Neural cell (in vitro differentiated cells): ENCODE measurements around the gene KLHL36. TPM values are rescaled to one million over a fixed set of nuclear protein-coding genes. Genes with fewer than 3 reads are reported as not detected.

ENCODE experiments used
- H2AFZ ChIP-seq: fragments of 200-600, 300-800 bp; sonication (generic), shearing (Covaris generic); 2 replicates; pipeline ENCODE4 v1.6.0; 2014; ENCODE audit warnings: low read depth, mild to moderate bottlenecking, antibody characterized with exemption, low read length, moderate library complexity
- H3F3A ChIP-seq: fragments of 200-600 bp; shearing (Covaris generic); 2 replicates; pipeline ENCODE4 v1.6.1; 2016; ENCODE audit warnings: mild to moderate bottlenecking, moderate library complexity, mixed read lengths, antibody characterized with exemption, low read length; ENCODE audit not compliant: insufficient read depth, poor library complexity, severe bottlenecking
- H3K27ac ChIP-seq: fragments of 200-600, 300-800 bp; sonication (generic), shearing (Covaris generic); 2 replicates; pipeline ENCODE4 v1.5.1; 2014; ENCODE audit warnings: mild to moderate bottlenecking, low read length, moderate library complexity
- H3K27me3 ChIP-seq: fragments of 300-800, 200-600 bp; sonication (generic), shearing (Covaris generic); 2 replicates; pipeline ENCODE4 v1.6.0; 2014; ENCODE audit warnings: mild to moderate bottlenecking, low read depth, low read length, moderate library complexity; ENCODE audit not compliant: insufficient read depth
- H3K36me3 ChIP-seq: fragments of 300-800, 200-600 bp; sonication (generic), shearing (Covaris generic); 2 replicates; pipeline ENCODE4 v1.5.1; 2014; ENCODE audit warnings: mild to moderate bottlenecking, antibody characterized with exemption, low read length, moderate library complexity; ENCODE audit not compliant: insufficient read depth
- H3K4me2 ChIP-seq: fragments of 300-800, 200-600 bp; sonication (generic), shearing (Covaris generic); 2 replicates; pipeline ENCODE4 v1.6.0; 2014; ENCODE audit warnings: mild to moderate bottlenecking, low read length
- H3K4me3 ChIP-seq: fragments of 300-800, 200-600 bp; sonication (generic), shearing (Covaris generic); 2 replicates; pipeline ENCODE4 v1.5.1; 2014; ENCODE audit warnings: mild to moderate bottlenecking, low read length, moderate library complexity
- H3K79me2 ChIP-seq: fragments of 200-600 bp; shearing (Covaris generic); replicated peaks from 2 replicates; pipeline ENCODE4 v1.6.0; 2014; ENCODE audit warnings: mild to moderate bottlenecking, low read length, moderate library complexity; ENCODE audit not compliant: insufficient read depth
- H3K9ac ChIP-seq: fragments of 300-800, 200-600 bp; sonication (generic), shearing (Covaris generic); 2 replicates; pipeline ENCODE4 v1.6.1; 2016; ENCODE audit warnings: mild to moderate bottlenecking, low read length, mixed read lengths
- H3K9me2 ChIP-seq: fragments of 200-600 bp; shearing (Covaris generic); 2 replicates; pipeline ENCODE4 v1.6.1; 2016; ENCODE audit warnings: mild to moderate bottlenecking, low read length, mixed read lengths; ENCODE audit not compliant: insufficient read depth
- H3K9me3 ChIP-seq: fragments of 200-600, 300-800 bp; sonication (generic), shearing (Covaris generic); 2 replicates; pipeline ENCODE4 v1.6.1; 2016; ENCODE audit warnings: mild to moderate bottlenecking, mixed run types, low read length, moderate library complexity, mixed read lengths
- H4K20me1 ChIP-seq: fragments of 200-600 bp; shearing (Covaris generic); 2 replicates; pipeline ENCODE4 v1.6.1; 2016; ENCODE audit warnings: mild to moderate bottlenecking, mixed run types; ENCODE audit not compliant: insufficient read depth
- EP300 ChIP-seq: fragments of 450-650 bp; conservative IDR thresholded peaks from 2 replicates; pipeline ENCODE4 v1.6.1; 2014; ENCODE audit warnings: antibody characterized with exemption, mild to moderate bottlenecking, moderate library complexity; ENCODE audit not compliant: poor library complexity, severe bottlenecking
- EZH2 ChIP-seq: fragments of 200-600, 300-800 bp; shearing (Covaris generic), sonication (generic); IDR thresholded peaks from 2 replicates; pipeline ENCODE4 v1.6.1; 2014; ENCODE audit warnings: antibody characterized with exemption, low read length, borderline replicate concordance, mild to moderate bottlenecking; ENCODE audit not compliant: insufficient read depth, poor library complexity, severe bottlenecking
- MXI1 ChIP-seq: fragments of 450-650 bp; conservative IDR thresholded peaks from 2 replicates; pipeline ENCODE4 v1.6.1; 2014; ENCODE audit warnings: antibody characterized with exemption, mild to moderate bottlenecking; ENCODE audit not compliant: poor library complexity, severe bottlenecking
- POLR2AphosphoS5 ChIP-seq: IDR thresholded peaks from 2 replicates; pipeline ENCODE4 v1.6.1; 2012
- RAD21 ChIP-seq: fragments of 450-650 bp; conservative IDR thresholded peaks from 2 replicates; pipeline ENCODE4 v1.6.1; 2014; ENCODE audit warnings: antibody characterized with exemption, mild to moderate bottlenecking, moderate library complexity
- REST ChIP-seq: IDR thresholded peaks from 2 replicates; pipeline ENCODE4 v1.6.1; 2012; ENCODE audit warnings: borderline replicate concordance
- SMC3 ChIP-seq: fragments of 450-650 bp; conservative IDR thresholded peaks from 2 replicates; pipeline ENCODE4 v1.6.1; 2014; ENCODE audit warnings: antibody characterized with exemption, mild to moderate bottlenecking, moderate library complexity; ENCODE audit not compliant: poor library complexity
- TAF1 ChIP-seq: IDR thresholded peaks from 2 replicates; pipeline ENCODE4 v1.6.1; 2012; ENCODE audit warnings: low read depth
- polyA plus RNA-seq: library from polyadenylated mRNA; depleted of rRNA; stranded (reverse); fragments of >200 nt; gene quantifications from 2 replicates; pipeline ENCODE4 v1.2.3, GENCODE V29; 2014
- TF ChIP-seq, protein P1 (sequence below): fragments of 450-650 bp; IDR thresholded peaks from 2 replicates; pipeline ENCODE4 v1.5.1; 2014; ENCODE audit warnings: antibody characterized with exemption, mild to moderate bottlenecking, moderate library complexity; ENCODE audit not compliant: poor library complexity, severe bottlenecking

KLHL36 gene
- polyA plus RNA-seq, 1 donor from 2014 or later, result 43.8 TPM

DNA sequence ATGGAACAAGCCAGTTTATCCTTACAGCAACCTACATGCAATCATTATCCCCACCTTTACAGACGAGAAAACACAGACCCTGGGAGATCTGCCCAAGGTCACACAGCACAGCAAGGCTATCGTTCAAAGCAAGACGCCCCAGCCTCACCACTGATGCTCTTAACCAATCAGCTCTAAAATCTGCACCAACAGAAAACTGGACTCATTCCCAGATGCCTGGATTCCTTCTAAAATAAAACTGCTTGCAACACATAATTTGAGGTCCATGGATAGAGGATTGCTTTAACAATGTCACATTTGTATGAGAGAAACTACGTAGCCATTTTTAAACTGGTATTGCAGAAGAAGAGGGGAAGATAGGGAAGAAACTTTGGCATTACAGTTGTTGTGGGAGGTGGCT is 37.3 kb upstream of the KLHL36 start:
- no peaks in the 10 kb centered on the region for H3K36me3 ChIP-seq
- TF ChIP-seq EP300 (no peak), REST (no peak), POLR2AphosphoS5 (no peak), TAF1 (no peak), SMC3 (no peak), MXI1 (no peak), RAD21 (no peak), EZH2 (no peak)
- TF ChIP-seq, protein P1, sequence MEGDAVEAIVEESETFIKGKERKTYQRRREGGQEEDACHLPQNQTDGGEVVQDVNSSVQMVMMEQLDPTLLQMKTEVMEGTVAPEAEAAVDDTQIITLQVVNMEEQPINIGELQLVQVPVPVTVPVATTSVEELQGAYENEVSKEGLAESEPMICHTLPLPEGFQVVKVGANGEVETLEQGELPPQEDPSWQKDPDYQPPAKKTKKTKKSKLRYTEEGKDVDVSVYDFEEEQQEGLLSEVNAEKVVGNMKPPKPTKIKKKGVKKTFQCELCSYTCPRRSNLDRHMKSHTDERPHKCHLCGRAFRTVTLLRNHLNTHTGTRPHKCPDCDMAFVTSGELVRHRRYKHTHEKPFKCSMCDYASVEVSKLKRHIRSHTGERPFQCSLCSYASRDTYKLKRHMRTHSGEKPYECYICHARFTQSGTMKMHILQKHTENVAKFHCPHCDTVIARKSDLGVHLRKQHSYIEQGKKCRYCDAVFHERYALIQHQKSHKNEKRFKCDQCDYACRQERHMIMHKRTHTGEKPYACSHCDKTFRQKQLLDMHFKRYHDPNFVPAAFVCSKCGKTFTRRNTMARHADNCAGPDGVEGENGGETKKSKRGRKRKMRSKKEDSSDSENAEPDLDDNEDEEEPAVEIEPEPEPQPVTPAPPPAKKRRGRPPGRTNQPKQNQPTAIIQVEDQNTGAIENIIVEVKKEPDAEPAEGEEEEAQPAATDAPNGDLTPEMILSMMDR, result no peak
- no peaks in the 10 kb centered on the region for H3K9me3 ChIP-seq
- H3K4me3 ChIP-seq, result no peak overlapping the region
- H3K9me2 ChIP-seq, result no peaks in the 10 kb centered on the region
- no peak overlapping the region for H3K27ac ChIP-seq
- H4K20me1 ChIP-seq, result no peaks in the 10 kb centered on the region
- H3K9ac ChIP-seq, result no peak overlapping the region
- H3K4me2 ChIP-seq, result no peak overlapping the region
- peaks cover 18% of the 10 kb centered on the region for H3K79me2 ChIP-seq
- no peaks in the 10 kb centered on the region for H3K27me3 ChIP-seq
- no peaks in the 10 kb centered on the region for H3F3A ChIP-seq
- no peak overlapping the region for H2AFZ ChIP-seq

GRCh38 chr16:84612686-84613085 is 35.6 kb upstream of the KLHL36 start:
- no peaks in the 10 kb centered on the region for H3K27me3 ChIP-seq
- H3F3A ChIP-seq, result no peaks in the 10 kb centered on the region
- peaks cover 31% of the 10 kb centered on the region for H3K79me2 ChIP-seq
- H4K20me1 ChIP-seq, result no peaks in the 10 kb centered on the region
- TF ChIP-seq RAD21 (no peak), POLR2AphosphoS5 (no peak), SMC3 (no peak), MXI1 (no peak), EZH2 (no peak), REST (no peak), EP300 (no peak), TAF1 (no peak)
- TF ChIP-seq, protein P1, result no peak
- no peak overlapping the region for H3K9ac ChIP-seq
- H2AFZ ChIP-seq, result no peak overlapping the region
- no peak overlapping the region for H3K4me3 ChIP-seq
- H3K9me2 ChIP-seq, result no peaks in the 10 kb centered on the region
- H3K36me3 ChIP-seq, result no peaks in the 10 kb centered on the region
- no peak overlapping the region for H3K27ac ChIP-seq
- no peak overlapping the region for H3K4me2 ChIP-seq
- H3K9me3 ChIP-seq, result no peaks in the 10 kb centered on the region
